H1 (cell line): ENCODE results near the gene CPEB1. TPM values are rescaled to one million over a fixed set of nuclear protein-coding genes. Genes with fewer than 3 reads are reported as not detected.

ENCODE experiments used
- CTCF ChIA-PET: fragments of 300-600 bp; sonication (Branson Sonifier 250); formaldehyde crosslinking; loops from one replicate; lab custom pipeline; 2021; ENCODE audit not compliant: partially characterized antibody; lab: Charles Lee
- POLR2A ChIA-PET: fragments of 300-600 bp; sonication (Branson Sonifier 250); formaldehyde crosslinking; loops from one replicate; lab custom pipeline; 2021; ENCODE audit warnings: inconsistent platforms; ENCODE audit not compliant: partially characterized antibody; lab: Charles Lee
- DNase-seq, 2 experiments: peaks; one replicate each; pipeline versions ENCODE4 v3.0.0 to v3.0.0-alpha.2; 2010 to 2022; ENCODE audit warnings: low spot score in 2 of 2, low read depth in 1 of 2, mixed read lengths in 1 of 2
- FAIRE-seq: peaks from 2 replicates; lab custom pipeline; 2011; peaks lifted over from hg19 to GRCh38; lab: Jason Lieb, UNC
- H2AFZ ChIP-seq: 2 replicates; pipeline ENCODE4 v1.8.1; 2012; ENCODE audit warnings: low read length, inconsistent platforms
- H2AK5ac ChIP-seq: 2 replicates; pipeline ENCODE4 v1.6.1; 2013; ENCODE audit warnings: low read depth, low read length
- H2BK120ac ChIP-seq: replicated peaks from 2 replicates; pipeline ENCODE3; 2013; ENCODE audit warnings: low read depth, low read length, inconsistent platforms
- H2BK12ac ChIP-seq: 2 replicates; pipeline ENCODE4 v1.6.1; 2013; ENCODE audit warnings: low read depth, low read length
- H2BK15ac ChIP-seq: 2 replicates; pipeline ENCODE4 v1.6.1; 2013; ENCODE audit warnings: low read length
- H2BK20ac ChIP-seq: 2 replicates; pipeline ENCODE4 v1.6.1; 2013; ENCODE audit warnings: low read length
- H2BK5ac ChIP-seq: 2 replicates; pipeline ENCODE4 v1.6.1; 2013; ENCODE audit warnings: low read depth, low read length
- H3K14ac ChIP-seq: 2 replicates; pipeline ENCODE4 v1.6.1; 2013; ENCODE audit warnings: inconsistent platforms; ENCODE audit not compliant: insufficient read length
- H3K18ac ChIP-seq: 2 replicates; pipeline ENCODE4 v1.6.1; 2013; ENCODE audit warnings: low read length; ENCODE audit errors: extremely low read depth
- H3K23ac ChIP-seq: 2 replicates; pipeline ENCODE4 v1.6.1; 2013; ENCODE audit warnings: inconsistent platforms; ENCODE audit not compliant: insufficient read length
- H3K23me2 ChIP-seq: 2 replicates; pipeline ENCODE4 v1.6.1; 2013; ENCODE audit warnings: low read depth, low read length
- H3K27ac ChIP-seq: 2 replicates; pipeline ENCODE4 v1.6.1; 2011; ENCODE audit warnings: low read depth, low read length, inconsistent platforms
- H3K27me3 ChIP-seq, 4 experiments: replicated peaks in 1 of 4; 1 replicate in 1 of 4; 2 replicates in 3 of 4; pipeline versions ENCODE4 v1.6.1 to v1.8.1; 2011 to 2013; ENCODE audit warnings: low read length in 3 of 4, mild to moderate bottlenecking in 3 of 4, inconsistent platforms in 2 of 4, mixed read lengths in 2 of 4, moderate library complexity in 1 of 4; ENCODE audit not compliant: control insufficient read depth in 3 of 4, insufficient read depth in 3 of 4; ENCODE audit errors: extremely low read depth in 1 of 4
- H3K36me3 ChIP-seq, 4 experiments: 2 replicates each; pipeline versions ENCODE4 v1.6.1 to v1.8.1; 2011 to 2013; ENCODE audit warnings: mild to moderate bottlenecking in 4 of 4, low read length in 3 of 4, moderate library complexity in 2 of 4, control low read depth in 1 of 4, inconsistent platforms in 1 of 4; ENCODE audit not compliant: insufficient read depth in 4 of 4, control insufficient read depth in 2 of 4
- H3K4ac ChIP-seq: replicated peaks from 2 replicates; pipeline ENCODE3; 2013; ENCODE audit warnings: low read length, low read depth, mixed read lengths, inconsistent platforms; ENCODE audit not compliant: insufficient read length
- H3K4me1 ChIP-seq, 4 experiments: replicated peaks in 1 of 4; 1 replicate in 1 of 4; 2 replicates in 3 of 4; pipeline versions ENCODE4 v1.6.1 to v1.8.1; 2011 to 2013; ENCODE audit warnings: low read length in 3 of 4, inconsistent platforms in 2 of 4, mixed read lengths in 1 of 4; ENCODE audit not compliant: insufficient read depth in 4 of 4, control insufficient read depth in 3 of 4
- H3K4me2 ChIP-seq, 2 experiments: 2 replicates each; pipeline versions ENCODE4 v1.6.1 to v1.8.1; 2011 to 2013; ENCODE audit warnings: low read depth in 2 of 2, low read length in 2 of 2, control low read depth in 1 of 2, inconsistent platforms in 1 of 2, mild to moderate bottlenecking in 1 of 2; ENCODE audit not compliant: insufficient read depth in 1 of 2
- H3K4me3 ChIP-seq, 4 experiments: fragments of 200-600, 300-600 bp in 1 of 4; sonication (generic), shearing (Covaris generic), sonication (Bioruptor Twin) in 1 of 4; 2 replicates each; pipeline versions ENCODE4 v1.5.1 to v1.8.1; 2011 to 2016; ENCODE audit warnings: low read length in 4 of 4, low read depth in 3 of 4, control low read depth in 2 of 4, inconsistent platforms in 2 of 4, mild to moderate bottlenecking in 2 of 4, mixed read lengths in 1 of 4, moderate library complexity in 1 of 4; ENCODE audit not compliant: insufficient read depth in 2 of 4; ENCODE audit errors: extremely low read depth in 1 of 4
- H3K56ac ChIP-seq: replicated peaks from 2 replicates; pipeline ENCODE3; 2013; ENCODE audit warnings: low read depth, mild to moderate bottlenecking, mixed read lengths, low read length, inconsistent platforms; ENCODE audit not compliant: insufficient read length
- H3K79me1 ChIP-seq: 2 replicates; pipeline ENCODE4 v1.6.1; 2013; ENCODE audit warnings: low read depth, low read length, control low read depth
- H3K79me2 ChIP-seq, 2 experiments: 2 replicates each; pipeline versions ENCODE4 v1.6.1 to v1.8.1; 2012 to 2013; ENCODE audit warnings: low read length in 2 of 2, mild to moderate bottlenecking in 2 of 2, inconsistent platforms in 1 of 2; ENCODE audit not compliant: insufficient read depth in 2 of 2, control insufficient read depth in 1 of 2
- H3K9ac ChIP-seq, 4 experiments: replicated peaks in 1 of 4; 1 replicate in 1 of 4; 2 replicates in 3 of 4; pipeline versions ENCODE4 v1.6.1 to v1.8.1; 2011 to 2013; ENCODE audit warnings: low read depth in 3 of 4, low read length in 3 of 4, control low read depth in 2 of 4, mild to moderate bottlenecking in 2 of 4, moderate library complexity in 2 of 4, inconsistent platforms in 1 of 4; ENCODE audit errors: extremely low read depth in 1 of 4
- H3K9me3 ChIP-seq, 2 experiments: 2 replicates each; pipeline versions ENCODE4 v1.6.1 to v1.8.1; 2012 to 2013; ENCODE audit warnings: mild to moderate bottlenecking in 2 of 2, moderate library complexity in 2 of 2, control low read depth in 1 of 2, inconsistent platforms in 1 of 2, low read depth in 1 of 2, low read length in 1 of 2, mixed read lengths in 1 of 2; ENCODE audit not compliant: insufficient read depth in 2 of 2
- H4K20me1 ChIP-seq, 2 experiments: replicated peaks in 1 of 2; 2 replicates each; pipeline versions ENCODE3 to v1.8.1; 2011 to 2013; ENCODE audit warnings: inconsistent platforms in 2 of 2, low read length in 2 of 2, mild to moderate bottlenecking in 1 of 2; ENCODE audit not compliant: insufficient read depth in 2 of 2, control insufficient read depth in 1 of 2
- H4K5ac ChIP-seq: 2 replicates; pipeline ENCODE4 v1.6.1; 2013; ENCODE audit warnings: low read length, low read depth, mixed read lengths, inconsistent platforms; ENCODE audit not compliant: insufficient read length
- H4K8ac ChIP-seq: 2 replicates; pipeline ENCODE4 v1.8.0; 2013; ENCODE audit warnings: mild to moderate bottlenecking, moderate library complexity, low read length, inconsistent platforms; ENCODE audit not compliant: insufficient read depth; ENCODE audit errors: extremely low read depth
- H4K91ac ChIP-seq: replicated peaks from 2 replicates; pipeline ENCODE3; 2013; ENCODE audit warnings: low read length, mixed read lengths, inconsistent platforms; ENCODE audit not compliant: insufficient read length
- ATF2 ChIP-seq: IDR thresholded peaks from 2 replicates; pipeline ENCODE4 v1.6.1; 2012; ENCODE audit warnings: low read length, inconsistent platforms
- ATF3 ChIP-seq: IDR thresholded peaks from 2 replicates; pipeline ENCODE4 v1.6.1; 2011; ENCODE audit warnings: low read depth, mild to moderate bottlenecking, low read length; ENCODE audit not compliant: insufficient read depth
- BCL11A ChIP-seq, 2 experiments: IDR thresholded peaks; one replicate each; pipeline ENCODE4 v1.6.1; 2011; ENCODE audit warnings: low read depth in 2 of 2, low read length in 2 of 2, mild to moderate bottlenecking in 2 of 2
- HDAC2 ChIP-seq, 2 experiments: fragments of 300-600 bp in 1 of 2; sonication (generic) in 1 of 2; IDR thresholded peaks; 2 replicates each; pipeline ENCODE4 v1.6.1; 2011 to 2012; ENCODE audit warnings: low read depth in 2 of 2, low read length in 2 of 2, mild to moderate bottlenecking in 2 of 2, moderate library complexity in 2 of 2, borderline replicate concordance in 1 of 2, inconsistent platforms in 1 of 2
- JUND ChIP-seq: IDR thresholded peaks from 2 replicates; pipeline ENCODE4 v1.6.1; 2011; ENCODE audit warnings: mild to moderate bottlenecking, improper control_type of control experiment, low read length
- KDM1A ChIP-seq: fragments of 200-600, 300-600 bp; sonication (generic); IDR thresholded peaks from 2 replicates; pipeline ENCODE4 v1.7.1; 2016; ENCODE audit warnings: mild to moderate bottlenecking, low read length, borderline replicate concordance
- MAFK ChIP-seq: IDR thresholded peaks from 2 replicates; pipeline ENCODE4 v1.6.1; 2012; ENCODE audit warnings: low read depth, mild to moderate bottlenecking, improper control_type of control experiment, low read length
- POLR2A ChIP-seq, 2 experiments: IDR thresholded peaks; 1 replicate in 1 of 2; 2 replicates in 1 of 2; pipeline ENCODE4 v1.6.1; 2011; ENCODE audit warnings: low read depth in 2 of 2, low read length in 2 of 2, mild to moderate bottlenecking in 2 of 2; ENCODE audit errors: control extremely low read depth in 1 of 2
- POU5F1 ChIP-seq: IDR thresholded peaks from 2 replicates; pipeline ENCODE4 v1.6.1; 2011; ENCODE audit warnings: low read depth, mild to moderate bottlenecking, low read length, moderate library complexity
- RXRA ChIP-seq: IDR thresholded peaks from 2 replicates; pipeline ENCODE4 v1.6.1; 2011; ENCODE audit warnings: low read depth, mild to moderate bottlenecking, low read length, moderate library complexity; ENCODE audit not compliant: insufficient read depth
- TBP ChIP-seq: IDR thresholded peaks from 2 replicates; pipeline ENCODE4 v1.6.1; 2011; ENCODE audit warnings: low read depth, low read length, improper control_type of control experiment
- TCF12 ChIP-seq: IDR thresholded peaks from 2 replicates; pipeline ENCODE4 v1.6.1; 2011; ENCODE audit warnings: low read depth, mild to moderate bottlenecking, low read length
- WGBS, 2 experiments: shearing (Covaris generic) in 1 of 2; methylation state at CpG; one replicate each; pipeline versions ENCODE4 v1.1.6 to v1.1.7; 2013 to 2015; ENCODE audit warnings: low lambda C conversion rate in 2 of 2, mixed read lengths in 2 of 2, inconsistent platforms in 1 of 2, low coverage in 1 of 2, missing lambda C conversion rate in 1 of 2; ENCODE audit not compliant: insufficient replicate concordance in 2 of 2, insufficient coverage in 1 of 2, insufficient read length in 1 of 2; ENCODE audit errors: extremely low coverage in 1 of 2, missing lambda C conversion rate in 1 of 2; 5-methylcytosine and 5-hydroxymethylcytosine counted together
- polyA plus RNA-seq, 7 experiments: library from polyadenylated mRNA; depleted of rRNA in 3 of 7; stranded (reverse) in 5 of 7; unstranded in 2 of 7; fragments of >200 nt in 5 of 7; fragments of 200-250 nt in 2 of 7; gene quantifications; 1 replicate in 5 of 7; 2 replicates in 1 of 7; 4 replicates in 1 of 7; pipeline versions ENCODE4 v1.2.1 to v1.2.3, GENCODE V29; 2011 to 2013; ENCODE audit warnings: missing spikeins in 2 of 7, mixed read lengths in 2 of 7
- total RNA-seq: library from RNA; stranded (reverse); fragmentation: NEBNext Ultra II Directional; extraction: Animal tissue kit (Norgen Biotek cat#: 25700); gene quantifications from 2 replicates; pipeline ENCODE4 v1.2.1, GENCODE V29; 2021

The CPEB1 gene
- total and polyA plus RNA-seq, 2 of the 8 experiments (the other 6 are each of a cell fraction or from before 2014, with no cell fraction given): 4.4 to 4.5 TPM

DNA sequence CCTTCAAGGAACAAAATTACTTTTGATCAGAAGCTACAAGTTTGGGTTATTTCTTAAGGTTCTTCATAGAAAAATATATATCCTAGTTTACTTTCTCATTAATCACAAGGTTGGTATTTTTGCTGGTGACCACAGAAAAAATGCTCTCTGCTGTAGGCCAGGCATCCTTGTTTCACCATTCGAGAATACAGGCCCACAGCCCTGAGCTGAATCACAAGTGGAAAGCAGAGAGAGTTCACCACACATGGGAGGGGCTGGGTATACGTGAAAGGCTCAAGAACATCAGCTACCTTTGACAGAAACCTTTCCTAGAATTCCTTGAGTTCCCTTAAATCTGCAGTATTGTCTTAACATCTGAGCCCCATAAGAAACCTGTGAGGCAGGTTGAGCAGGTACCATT, 23.2 kb downstream of the CPEB1 start:
- ChIA-PET POLR2A (interaction anchor here (0.6 to 0.9 kb wide), 2 partner anchors 12 to 57 kb away, joined by 3 to 4 read pairs; no protein-coding TSS in a partner anchor), CTCF (interaction anchor here (0.7 to 1.6 kb wide), 4 partner anchors 23 to 305 kb away, joined by 3 to 6 read pairs (median 3); no protein-coding TSS in a partner anchor)
- Histone ChIP-seq H2BK120ac (no peak overlapping the region), H2BK12ac (no peak overlapping the region), H3K18ac (no peak overlapping the region), H3K9ac (no peak overlapping the region), H3K36me3 (no peaks in the 10 kb centered on the region), H3K56ac (no peak overlapping the region), H3K4ac (no peak overlapping the region), H2AK5ac (no peak overlapping the region), H3K4me2 (no peak overlapping the region), H3K9me3 (no peaks in the 10 kb centered on the region), H3K23me2 (no peaks in the 10 kb centered on the region), H2BK15ac (no peak overlapping the region), H2BK5ac (no peak overlapping the region), H3K4me1 (no peaks in the 10 kb centered on the region), H4K20me1 (no peaks in the 10 kb centered on the region), H3K79me2 (no peaks in the 10 kb centered on the region), H3K23ac (no peak overlapping the region), H2AFZ (no peak overlapping the region), H3K27me3 (no peaks in the 10 kb centered on the region), H4K5ac (no peak overlapping the region), H3K27ac (no peak overlapping the region), H4K91ac (no peak overlapping the region), H2BK20ac (no peak overlapping the region), H3K4me3 (no peak overlapping the region), H4K8ac (no peak overlapping the region), H3K14ac (no peak overlapping the region), H3K79me1 (no peaks in the 10 kb centered on the region)
- FAIRE-seq (no peak), DNase-seq (no peak)
- TF ChIP-seq ATF2 (no peak), TCF12 (no peak), TBP (no peak), HDAC2 (IDR thresholded peaks at IDR 0.05; ENCODE audit: borderline replicate concordance in 1 of 2, low read depth in 2 of 2, low read length in 2 of 2) (no peak), JUND (no peak), ATF3 (no peak), BCL11A (IDR thresholded peaks at IDR 0.05; ENCODE audit: low read depth in 2 of 2, low read length in 2 of 2) (no peak), POLR2A (IDR thresholded peaks at IDR 0.05; ENCODE audit: control extremely low read depth in 1 of 2, low read depth in 2 of 2, low read length in 2 of 2) (no peak), RXRA (no peak), MAFK (no peak), KDM1A (no peak), POU5F1 (no peak)
- WGBS, 2 experiments: 85% methylated on average over 2 of the region's 2 CpGs; no CpG with 5 or more reads in 1 of the 2 experiments
